CD8-positive, alpha-beta memory T cell (primary cell): ENCODE data around the gene RECQL. TPM values are rescaled to one million over a fixed set of nuclear protein-coding genes. Genes with fewer than 3 reads are reported as not detected.

ENCODE experiments used
- CTCF ChIA-PET: fragments of 350-600 bp; sonication (Branson Sonifier 250); formaldehyde crosslinking; loops from one replicate; lab custom pipeline; 2021; ENCODE audit warnings: antibody characterized with exemption; lab: Charles Lee
- POLR2A ChIA-PET: fragments of 350-600 bp; sonication (Branson Sonifier 250); formaldehyde crosslinking; loops from one replicate; lab custom pipeline; 2021; ENCODE audit warnings: antibody characterized with exemption; lab: Charles Lee
- DNase-seq, 5 donors: peaks; one replicate each; pipeline versions ENCODE4 v3.0.0 to v3.0.0-alpha.2; 2020 to 2022; ENCODE audit warnings: mixed read lengths in 1 of 5
- H3K27ac ChIP-seq: one replicate; pipeline ENCODE4 v1.7.0; 2013; ENCODE audit warnings: low read depth, mild to moderate bottlenecking, low read length, moderate library complexity
- H3K27me3 ChIP-seq: 2 replicates; pipeline ENCODE4 v1.7.0; 2013; ENCODE audit warnings: low read length, mild to moderate bottlenecking; ENCODE audit not compliant: insufficient read depth, poor library complexity, severe bottlenecking
- H3K36me3 ChIP-seq: 2 replicates; pipeline ENCODE4 v1.7.0; 2013; ENCODE audit warnings: mild to moderate bottlenecking, low read length, moderate library complexity; ENCODE audit not compliant: insufficient read depth
- H3K4me1 ChIP-seq: 2 replicates; pipeline ENCODE4 v1.7.0; 2013; ENCODE audit warnings: mild to moderate bottlenecking, low read length, moderate library complexity; ENCODE audit not compliant: insufficient read depth
- H3K4me3 ChIP-seq: 2 replicates; pipeline ENCODE4 v1.7.0; 2013; ENCODE audit warnings: mild to moderate bottlenecking, low read length
- H3K9me3 ChIP-seq: 2 replicates; pipeline ENCODE4 v1.7.0; 2013; ENCODE audit warnings: mild to moderate bottlenecking, low read length
- H3K27ac Mint-ChIP-seq, 8 donors: one replicate each; pipeline ENCODE4 v1.8.0; 2020 to 2021; ENCODE audit warnings: mixed read lengths in 8 of 8, mild to moderate bottlenecking in 6 of 8, inconsistent platforms in 3 of 8, moderate library complexity in 3 of 8
- H3K27me3 Mint-ChIP-seq, 2 donors: one replicate each; pipeline ENCODE4 v1.8.0; 2020 to 2021; ENCODE audit warnings: mixed read lengths in 2 of 2, mild to moderate bottlenecking in 1 of 2, moderate library complexity in 1 of 2
- H3K36me3 Mint-ChIP-seq, 3 donors: one replicate each; pipeline ENCODE4 v1.8.0; 2020 to 2021; ENCODE audit warnings: mixed read lengths in 3 of 3, inconsistent platforms in 1 of 3, mild to moderate bottlenecking in 1 of 3
- H3K4me1 Mint-ChIP-seq, 3 donors: one replicate each; pipeline ENCODE4 v1.8.0; 2020 to 2021; ENCODE audit warnings: mixed read lengths in 3 of 3, inconsistent platforms in 1 of 3, mild to moderate bottlenecking in 1 of 3
- H3K4me3 Mint-ChIP-seq, 7 donors: one replicate each; pipeline ENCODE4 v1.8.0; 2020 to 2021; ENCODE audit warnings: mixed read lengths in 7 of 7, mild to moderate bottlenecking in 6 of 7, moderate library complexity in 4 of 7, inconsistent platforms in 2 of 7
- H3K9me3 Mint-ChIP-seq, 5 donors: one replicate each; pipeline ENCODE4 v1.8.0; 2020 to 2022; ENCODE audit warnings: mixed read lengths in 5 of 5, mild to moderate bottlenecking in 3 of 5, moderate library complexity in 2 of 5, inconsistent platforms in 1 of 5
- polyA plus RNA-seq: library from polyadenylated mRNA; unstranded; fragments of 300-500 nt; fragmentation: Illumina TruSeq; gene quantifications from one replicate; pipeline ENCODE4 v1.2.3, GENCODE V29; 2021
- total RNA-seq, 2 experiments: library from RNA; stranded (reverse); gene quantifications; one replicate each; pipeline ENCODE4 v1.2.3, GENCODE V29; 2021

RECQL gene
- total and polyA plus RNA-seq, 3 experiments from 2014 or later = 87.3 to 101 (median 95.1) TPM

- CTCF ChIA-PET = interaction anchor here (0.7 to 1.4 kb wide), 4 partner anchors 27 to 206 kb away, joined by 3 to 4 read pairs (median 3); partner anchors contain the start of gene LDHB
- H3K4me3 ChIP-seq = peak overlapping the region; percentile 92
- H3K4me3 Mint-ChIP-seq = no peak overlapping the region
Observed at GRCh38 chr12:21502164-21502496, 695 bp upstream of the RECQL start.

DNA sequence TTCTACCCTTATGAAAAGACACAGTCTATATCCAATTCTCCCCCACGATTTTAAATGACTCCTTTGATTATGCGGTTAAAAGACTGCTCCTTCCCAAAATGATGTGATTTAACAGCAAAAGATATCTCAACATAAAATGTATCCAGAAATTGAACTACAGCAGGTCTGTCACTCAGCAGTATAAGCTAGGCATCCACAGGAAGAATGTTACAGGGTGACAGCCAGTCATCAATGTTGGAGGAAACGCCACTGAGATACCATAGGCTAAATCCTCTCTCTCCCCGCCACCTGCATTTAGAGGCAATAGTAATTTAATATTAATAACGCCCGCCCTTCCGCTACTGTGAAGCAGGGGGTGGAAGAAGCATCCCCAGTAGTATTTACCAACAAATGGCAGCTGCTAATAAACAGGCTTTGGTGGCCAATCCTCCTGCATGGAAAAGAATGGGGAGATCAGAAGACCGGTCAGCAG lies 613 bp downstream of the RECQL start:
- Histone ChIP-seq H3K4me3 (peak overlapping the region; percentile 92), H3K36me3 (peaks cover 29% of the 10 kb centered on the region), H3K4me1 (peaks cover 56% of the 10 kb centered on the region), H3K27me3 (no peaks in the 10 kb centered on the region), H3K9me3 (no peaks in the 10 kb centered on the region), H3K27ac (peak overlapping the region; percentile 80)
- no peak overlapping the region for H3K27ac Mint-ChIP-seq
- DNase-seq = peak in 2 of 5 donors; percentile 2 to 46
- ChIA-PET POLR2A (interaction anchor here (0.6 to 2.6 kb wide), 8 partner anchors 11 to 179 kb away, joined by 3 to 17 read pairs (median 4); partner anchors contain the start of genes LDHB, PYROXD1 and SPX), CTCF (interaction anchor here (1.2 to 1.4 kb wide), 2 partner anchors 8 to 29 kb away, joined by 3 read pairs; no protein-coding TSS in a partner anchor)
- H3K27me3 Mint-ChIP-seq = no peaks in the 10 kb centered on the region
- H3K4me1 Mint-ChIP-seq = peaks cover 39 to 71% (median 42%) of the 10 kb centered on the region in 3 donors
- no peaks in the 10 kb centered on the region for H3K9me3 Mint-ChIP-seq
- peaks cover 4 to 41% (median 8%) of the 10 kb centered on the region in 3 donors for H3K36me3 Mint-ChIP-seq
- no peak overlapping the region for H3K4me3 Mint-ChIP-seq

More at GRCh38 chr12:21502164-21502496, 695 bp upstream of the RECQL start:
- H3K9me3 Mint-ChIP-seq = no peaks in the 10 kb centered on the region
- H3K27ac Mint-ChIP-seq = no peak overlapping the region
- Histone ChIP-seq H3K27ac (peak overlapping the region; percentile 80), H3K9me3 (no peaks in the 10 kb centered on the region), H3K27me3 (no peaks in the 10 kb centered on the region), H3K4me1 (peaks cover 56% of the 10 kb centered on the region), H3K36me3 (peaks cover 18% of the 10 kb centered on the region)
- DNase-seq = peak in 1 of 5 donors; percentile 27
- H3K27me3 Mint-ChIP-seq = no peaks in the 10 kb centered on the region
- H3K36me3 Mint-ChIP-seq = peaks cover 4 to 33% (median 7%) of the 10 kb centered on the region in 3 donors
- H3K4me1 Mint-ChIP-seq = peaks cover 42 to 64% (median 45%) of the 10 kb centered on the region in 3 donors
- POLR2A ChIA-PET = interaction anchor here (0.6 to 2.6 kb wide), 8 partner anchors 10 to 178 kb away, joined by 3 to 17 read pairs (median 4); partner anchors contain the start of genes LDHB, PYROXD1 and SPX

- H3K36me3 ChIP-seq = peaks cover 36% of the 10 kb centered on the region
- CTCF ChIA-PET = no interaction called here
Observed at GRCh38 chr12:21499765-21500164, 1.7 kb downstream of the RECQL start.

DNA sequence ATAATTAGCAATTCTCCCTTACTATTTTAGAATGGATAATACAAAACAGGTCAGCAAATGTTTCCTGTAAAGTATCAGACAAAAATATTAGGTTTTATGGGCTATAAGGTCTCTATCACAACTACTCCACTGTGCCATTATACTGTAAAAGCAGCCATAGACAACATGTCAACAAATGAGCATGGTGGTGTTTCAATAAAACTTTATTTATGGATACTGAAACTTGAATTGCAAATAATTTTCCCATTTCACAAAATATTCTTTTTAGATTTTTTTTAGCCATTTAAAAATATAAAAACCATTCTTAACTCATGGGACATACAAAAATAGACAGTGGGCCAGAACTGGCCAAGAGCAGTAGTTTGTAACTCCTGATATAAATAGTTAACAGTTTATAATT lies 15.4 kb downstream of the RECQL start:
- peaks cover 30% of the 10 kb centered on the region for H3K36me3 ChIP-seq
- Mint-ChIP-seq H3K4me3 (no peak overlapping the region), H3K27ac (no peak overlapping the region), H3K27me3 (no peaks in the 10 kb centered on the region), H3K9me3 (no peaks in the 10 kb centered on the region), H3K36me3 (peaks cover 14 to 52% (median 23%) of the 10 kb centered on the region in 3 donors), H3K4me1 (peaks cover 14 to 32% (median 29%) of the 10 kb centered on the region in 3 donors)
- H3K4me1 ChIP-seq = no peaks in the 10 kb centered on the region
- POLR2A ChIA-PET = no interaction called here
- no peak overlapping the region for H3K27ac ChIP-seq
- DNase-seq = no peak
- H3K27me3 ChIP-seq = no peaks in the 10 kb centered on the region
- no peaks in the 10 kb centered on the region for H3K9me3 ChIP-seq
- CTCF ChIA-PET = interaction anchor here (1.3 kb wide), 1 partner anchor 171 kb away, joined by 3 read pairs; the partner anchor contains the start of gene LDHB
- no peak overlapping the region for H3K4me3 ChIP-seq

More at GRCh38 chr12:21499765-21500164, 1.7 kb downstream of the RECQL start:
- POLR2A ChIA-PET = interaction anchor here (2.6 kb wide), 1 partner anchor 62 kb away, joined by 15 read pairs; the partner anchor contains the start of gene PYROXD1
- H3K4me1 Mint-ChIP-seq = peaks cover 32 to 67% (median 37%) of the 10 kb centered on the region in 3 donors
- no peaks in the 10 kb centered on the region for H3K9me3 Mint-ChIP-seq
- Histone ChIP-seq H3K27me3 (no peaks in the 10 kb centered on the region), H3K4me3 (no peak overlapping the region), H3K27ac (no peak overlapping the region), H3K9me3 (no peaks in the 10 kb centered on the region), H3K4me1 (peaks cover 49% of the 10 kb centered on the region)
- no peaks in the 10 kb centered on the region for H3K27me3 Mint-ChIP-seq
- H3K4me3 Mint-ChIP-seq = peak overlapping the region in 1 of 7 donors; percentile 5
- peaks cover 6 to 51% (median 15%) of the 10 kb centered on the region in 3 donors for H3K36me3 Mint-ChIP-seq
- DNase-seq = no peak
- no peak overlapping the region for H3K27ac Mint-ChIP-seq

DNA sequence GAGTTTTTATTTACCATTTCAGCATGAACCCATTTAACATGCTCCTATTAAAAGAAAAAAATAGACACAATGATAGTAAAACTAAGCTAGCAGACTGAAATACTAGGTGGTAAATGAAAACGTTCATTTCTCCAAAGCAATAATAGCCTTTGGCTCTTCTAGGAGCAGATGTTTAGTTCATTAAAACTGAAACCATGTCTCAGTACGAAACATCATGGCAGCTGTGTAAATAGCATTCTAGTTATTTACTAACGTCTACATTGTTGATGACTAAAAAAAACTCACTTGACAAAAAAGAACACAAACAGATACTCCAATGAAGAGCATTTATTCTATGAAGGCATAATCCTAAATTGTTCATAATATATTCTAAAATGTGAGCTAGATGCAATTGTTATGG lies 17.9 kb downstream of the RECQL start:
- CTCF ChIA-PET = no interaction called here
- H3K4me1 Mint-ChIP-seq = peaks cover 9 to 23% (median 23%) of the 10 kb centered on the region in 3 donors

DNA sequence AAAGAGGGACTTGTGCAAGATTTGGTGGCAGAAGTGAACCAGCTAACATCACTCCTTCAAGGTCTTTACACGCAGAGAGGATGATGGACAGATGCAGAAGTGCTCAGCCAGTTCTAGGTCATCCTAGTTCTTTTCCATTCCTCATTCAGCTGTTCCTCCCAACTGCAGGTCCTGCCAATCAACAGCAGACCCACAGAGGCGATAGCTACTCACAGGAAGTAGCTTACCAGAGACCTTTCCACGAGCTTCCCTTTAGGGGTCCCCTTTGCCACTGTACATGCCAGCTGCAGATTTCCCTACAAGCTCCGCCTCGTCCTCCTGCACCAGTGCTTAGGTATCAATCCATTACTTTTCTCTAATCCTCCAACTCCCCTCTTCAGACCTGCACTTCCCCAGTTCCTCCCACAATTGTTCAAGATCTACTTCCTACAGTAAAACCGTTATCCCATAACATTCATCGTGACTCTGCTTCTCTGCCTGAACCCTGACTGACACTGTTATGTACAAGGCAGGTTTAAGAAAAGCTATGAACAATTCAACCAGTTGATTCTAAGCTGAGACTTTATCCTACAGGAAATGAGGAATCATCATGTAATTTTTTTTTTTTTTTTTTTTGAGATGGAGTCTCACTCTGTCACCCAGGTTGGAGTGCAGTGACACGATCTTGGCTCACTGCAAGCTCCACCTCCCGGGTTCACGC lies 22.5 kb downstream of the RECQL start:
- peaks cover 0 to 28% (median 16%) of the 10 kb centered on the region in 3 donors for H3K36me3 Mint-ChIP-seq
- H3K4me3 Mint-ChIP-seq = no peak overlapping the region
- no peaks in the 10 kb centered on the region for H3K9me3 Mint-ChIP-seq
- H3K4me1 Mint-ChIP-seq = peaks cover 0 to 4% (median 0%) of the 10 kb centered on the region in 3 donors
- no peak overlapping the region for H3K27ac Mint-ChIP-seq
- Histone ChIP-seq H3K27me3 (no peaks in the 10 kb centered on the region), H3K27ac (no peak overlapping the region), H3K4me3 (no peak overlapping the region), H3K36me3 (peaks cover 24% of the 10 kb centered on the region), H3K4me1 (no peaks in the 10 kb centered on the region), H3K9me3 (no peaks in the 10 kb centered on the region)
- DNase-seq = no peak
- CTCF ChIA-PET = interaction anchor here (1.2 kb wide), 1 partner anchor 8 kb away, joined by 3 read pairs; no protein-coding TSS in a partner anchor
- H3K27me3 Mint-ChIP-seq = no peaks in the 10 kb centered on the region
- POLR2A ChIA-PET = interaction anchor here (0.6 kb wide), 1 partner anchor 202 kb away, joined by 3 read pairs; no protein-coding TSS in a partner anchor

More for the DNA sequence above, 17.9 kb downstream of the RECQL start:
- H3K9me3 Mint-ChIP-seq = no peaks in the 10 kb centered on the region
- H3K4me3 Mint-ChIP-seq = no peak overlapping the region
- Histone ChIP-seq H3K9me3 (no peaks in the 10 kb centered on the region), H3K27ac (no peak overlapping the region), H3K4me3 (no peak overlapping the region), H3K27me3 (no peaks in the 10 kb centered on the region), H3K4me1 (no peaks in the 10 kb centered on the region), H3K36me3 (peaks cover 18% of the 10 kb centered on the region)
- peaks cover 3 to 31% (median 9%) of the 10 kb centered on the region in 3 donors for H3K36me3 Mint-ChIP-seq
- POLR2A ChIA-PET = no interaction called here
- DNase-seq = no peak
- H3K27ac Mint-ChIP-seq = no peak overlapping the region
- no peaks in the 10 kb centered on the region for H3K27me3 Mint-ChIP-seq

DNA sequence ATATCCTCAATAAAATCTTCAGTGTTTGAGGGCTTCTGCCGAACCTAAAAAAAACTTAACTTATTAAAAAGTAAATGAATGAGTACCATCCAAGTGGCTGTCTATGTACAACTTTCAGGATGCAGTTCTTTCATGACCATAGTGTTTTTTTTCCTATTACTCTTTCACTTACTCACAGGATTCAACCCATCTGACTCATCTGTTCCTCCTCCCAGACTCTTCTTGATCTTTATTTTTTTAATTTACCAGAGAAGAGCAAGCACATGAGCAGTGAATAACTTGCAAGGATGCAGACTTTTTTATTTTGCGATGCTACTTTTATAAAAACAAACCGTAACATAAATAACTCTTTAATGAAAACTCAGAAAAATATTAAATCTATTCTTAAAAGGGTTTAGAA lies 24.5 kb downstream of the RECQL start:
- no peaks in the 10 kb centered on the region for H3K27me3 Mint-ChIP-seq
- H3K4me1 Mint-ChIP-seq = peaks cover 0 to 4% (median 0%) of the 10 kb centered on the region in 3 donors
- Histone ChIP-seq H3K27me3 (no peaks in the 10 kb centered on the region), H3K4me1 (no peaks in the 10 kb centered on the region), H3K36me3 (peaks cover 22% of the 10 kb centered on the region), H3K9me3 (no peaks in the 10 kb centered on the region), H3K4me3 (no peak overlapping the region), H3K27ac (no peak overlapping the region)
- peak overlapping the region in 1 of 8 donors; percentile 78 for H3K27ac Mint-ChIP-seq
- no peak overlapping the region for H3K4me3 Mint-ChIP-seq
- DNase-seq = no peak
- no peaks in the 10 kb centered on the region for H3K9me3 Mint-ChIP-seq
- POLR2A ChIA-PET = no interaction called here
- CTCF ChIA-PET = no interaction called here
- peaks cover 6 to 44% (median 22%) of the 10 kb centered on the region in 3 donors for H3K36me3 Mint-ChIP-seq
